ENCODE data around the gene FAU. TPM values are rescaled to one million over a fixed set of nuclear protein-coding genes. Genes with fewer than 3 reads are reported as not detected.
A peak's percentile ranks its signal among the peaks of the same experiment; 100 is the strongest.

FAU gene
- polyA plus RNA-seq, 2 of the 4 experiments (the other 2 are of a cell fraction): 591 to 878 TPM

DNA sequence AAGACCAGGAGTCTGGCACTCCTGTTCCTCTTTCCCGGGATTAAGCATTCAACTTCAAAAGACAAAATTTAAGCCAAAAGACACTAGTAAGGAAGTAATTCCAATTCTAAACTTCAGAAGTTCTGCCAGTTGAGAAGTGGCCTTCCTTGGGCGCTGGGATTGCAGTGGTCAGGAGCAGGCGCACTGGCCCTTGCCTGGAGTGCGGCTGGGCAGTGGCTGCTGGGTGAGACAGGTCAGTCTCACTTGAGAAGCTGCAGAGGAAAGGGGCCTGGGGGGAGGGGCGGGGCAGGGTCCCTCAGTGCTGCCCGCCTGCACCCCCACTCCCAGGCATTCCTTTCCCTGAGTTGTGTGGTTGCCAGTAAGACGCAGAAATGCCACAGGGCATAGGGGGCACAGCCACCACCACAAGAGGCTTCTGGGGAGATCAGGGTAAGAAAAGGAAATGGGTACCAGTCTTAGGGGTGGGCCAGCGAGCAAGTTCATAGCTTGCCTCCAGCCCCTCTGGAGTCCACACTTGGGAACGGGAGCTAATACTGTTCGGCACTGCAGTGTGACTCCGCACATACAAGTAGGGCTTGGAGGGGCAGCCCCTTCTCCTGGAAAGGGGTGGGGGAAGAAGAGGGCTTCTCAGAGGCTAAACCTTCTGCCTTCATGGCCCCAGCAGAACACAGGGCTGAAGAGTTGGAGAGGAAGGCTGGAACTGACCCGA, 5.7 kb upstream of the FAU start:
- no peak for ATAC-seq
- no peak for TF ChIP-seq HOXB13 (CRISPR knock-in tag; IDR thresholded peaks at IDR 0.05; ENCODE audit: low read depth)
- no peak for TF ChIP-seq RNF2 (IDR thresholded peaks at IDR 0.05; ENCODE audit: borderline replicate concordance, low read depth)
- TF ChIP-seq NFE2L2 (conservative IDR thresholded peaks at IDR 0.05; ENCODE audit: low read length): no peak
- no peak for TF ChIP-seq GATA3 (IDR thresholded peaks at IDR 0.05; ENCODE audit: borderline replicate concordance)
- no peaks in the 10 kb centered on the region for H3K9me3 ChIP-seq
- no peak overlapping the region for H3K4me2 ChIP-seq
- WGBS (ENCODE audit: missing lambda C conversion rate): 86% methylated on average over 10 of the region's 12 CpGs
- no peak overlapping the region for H3K4me3 ChIP-seq
- H3K27ac ChIP-seq: no peak overlapping the region
- ChIA-PET POLR2A (interaction anchor here (1.4 kb wide), 1 partner anchor 16 kb away, joined by 3 read pairs; the partner anchor contains the start of gene TM7SF2), CTCF (interaction anchor here (0.6 to 7.3 kb wide), 6 partner anchors 8 to 153 kb away, joined by 3 to 75 read pairs (median 4); partner anchors contain the start of genes FAU, MRPL49 and ZNHIT2)
- no peak for DNase-seq (ENCODE audit: low read depth in 1 of 2, low spot score in 1 of 2)
- H3K4me1 ChIP-seq: peaks cover 6% of the 10 kb centered on the region
- FAIRE-seq: no peak

- no peak overlapping the region for H3K27ac ChIP-seq
- FAIRE-seq (no peak), ATAC-seq (no peak), DNase-seq (ENCODE audit: low read depth in 1 of 2, low spot score in 1 of 2) (no peak)
- no peak overlapping the region for H3K4me3 ChIP-seq
- CTCF ChIA-PET: interaction anchor here (0.9 to 7.3 kb wide), 6 partner anchors 7 to 55 kb away, joined by 3 to 75 read pairs (median 4); partner anchors contain the start of genes CAPN1, FAU, MRPL49 and SYVN1
- H3K4me2 ChIP-seq: no peak overlapping the region
- TF ChIP-seq, protein P1, sequence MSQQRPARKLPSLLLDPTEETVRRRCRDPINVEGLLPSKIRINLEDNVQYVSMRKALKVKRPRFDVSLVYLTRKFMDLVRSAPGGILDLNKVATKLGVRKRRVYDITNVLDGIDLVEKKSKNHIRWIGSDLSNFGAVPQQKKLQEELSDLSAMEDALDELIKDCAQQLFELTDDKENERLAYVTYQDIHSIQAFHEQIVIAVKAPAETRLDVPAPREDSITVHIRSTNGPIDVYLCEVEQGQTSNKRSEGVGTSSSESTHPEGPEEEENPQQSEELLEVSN (IDR thresholded peaks at IDR 0.05; ENCODE audit: borderline replicate concordance, low read depth): no peak
- TF ChIP-seq ZFP36 (IDR thresholded peaks at IDR 0.05; ENCODE audit: borderline replicate concordance, partially characterized antibody) (no peak), MAZ (IDR thresholded peaks at IDR 0.05; ENCODE audit: borderline replicate concordance, low read depth, low read length) (no peak), MAFK (IDR thresholded peaks at IDR 0.05; ENCODE audit: partially characterized antibody) (peak; percentile 28), CHD4 (IDR thresholded peaks at IDR 0.05; ENCODE audit: borderline replicate concordance) (no peak), HEYL (CRISPR knock-in tag; IDR thresholded peaks at IDR 0.05) (no peak), JUN (IDR thresholded peaks at IDR 0.05) (0 out of 5 replicates have a peak, but pooled peaks of 1 of the 2 experiments have one; percentile 16)
- 95% methylated on average over 6 of the region's 6 CpGs for WGBS (ENCODE audit: missing lambda C conversion rate)
- POLR2A ChIA-PET: interaction anchor here (0.6 to 1.4 kb wide), 2 partner anchors 8 to 9 kb away, joined by 3 to 5 read pairs; partner anchors contain the start of gene ZNHIT2
- no peaks in the 10 kb centered on the region for H3K9me3 ChIP-seq
- H3K4me1 ChIP-seq: peaks cover 5% of the 10 kb centered on the region; the same call in 2 of the 3 replicates
Observed at GRCh38 chr11:65126624-65127274, 4.8 kb upstream of the FAU start.

DNA sequence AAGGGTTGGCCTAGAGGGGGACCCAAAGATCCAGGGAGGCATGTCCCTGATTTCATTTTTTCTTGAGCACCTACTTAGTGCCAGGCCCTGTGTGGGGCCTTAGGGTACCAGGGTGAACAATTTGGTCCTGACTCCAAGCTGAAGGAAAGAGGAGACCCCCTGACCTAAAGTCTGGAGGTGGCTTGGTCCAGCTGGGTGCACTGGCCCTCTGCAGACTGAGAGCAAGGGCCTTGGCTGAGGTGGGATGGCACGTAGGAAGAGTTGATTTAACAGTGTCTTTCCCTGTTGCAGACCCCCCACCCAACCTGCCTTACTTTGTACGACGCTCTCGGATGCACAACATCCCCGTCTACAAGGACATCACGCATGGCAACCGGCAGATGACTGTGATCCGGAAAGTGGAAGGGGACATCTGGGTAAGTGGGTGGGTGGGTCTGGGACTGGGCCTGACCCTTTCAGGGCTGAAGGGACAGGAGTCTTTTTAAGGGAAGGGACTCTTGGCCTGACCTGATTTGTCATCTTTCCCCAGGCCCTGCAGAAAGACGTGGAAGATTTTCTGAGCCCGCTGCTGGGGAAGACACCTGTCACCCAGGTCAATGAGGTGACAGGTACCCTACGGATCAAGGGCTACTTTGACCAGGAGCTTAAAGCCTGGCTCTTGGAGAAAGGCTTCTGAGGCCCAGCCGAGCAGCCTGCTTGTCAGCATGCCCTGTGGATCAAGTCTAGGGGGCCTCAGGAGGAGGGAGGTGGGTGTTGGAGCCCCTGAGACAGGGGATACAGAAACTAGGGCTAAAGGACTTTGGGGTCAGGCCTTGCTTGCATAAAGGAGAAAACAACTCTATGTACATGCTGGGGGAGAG, 3.5 kb upstream of the FAU start:
- FAIRE-seq: no peak
- CTCF ChIA-PET: interaction anchor here (0.6 to 7.3 kb wide), 5 partner anchors 6 to 205 kb away, joined by 3 to 75 read pairs (median 3); partner anchors contain the start of genes ARL2, CAPN1, FAU and MRPL49
- ATAC-seq: no peak
- no peaks in the 10 kb centered on the region for H3K9me3 ChIP-seq
- peaks cover 12% of the 10 kb centered on the region; the same call in 2 of the 3 replicates for H3K4me1 ChIP-seq
- H3K4me3 ChIP-seq: no peak overlapping the region
- DNase-seq (ENCODE audit: low read depth in 1 of 2, low spot score in 1 of 2): no peak
- H3K27ac ChIP-seq: no peak overlapping the region
- POLR2A ChIA-PET: interaction anchor here (0.5 to 2.0 kb wide), 3 partner anchors 9 to 33 kb away, joined by 5 to 12 read pairs (median 5); partner anchors contain the start of gene SYVN1
- no peak overlapping the region for H3K4me2 ChIP-seq
- no peak for TF ChIP-seq USF2 (IDR thresholded peaks at IDR 0.05)
- no peak for TF ChIP-seq HEYL (CRISPR knock-in tag; IDR thresholded peaks at IDR 0.05)
- TF ChIP-seq, protein P2, sequence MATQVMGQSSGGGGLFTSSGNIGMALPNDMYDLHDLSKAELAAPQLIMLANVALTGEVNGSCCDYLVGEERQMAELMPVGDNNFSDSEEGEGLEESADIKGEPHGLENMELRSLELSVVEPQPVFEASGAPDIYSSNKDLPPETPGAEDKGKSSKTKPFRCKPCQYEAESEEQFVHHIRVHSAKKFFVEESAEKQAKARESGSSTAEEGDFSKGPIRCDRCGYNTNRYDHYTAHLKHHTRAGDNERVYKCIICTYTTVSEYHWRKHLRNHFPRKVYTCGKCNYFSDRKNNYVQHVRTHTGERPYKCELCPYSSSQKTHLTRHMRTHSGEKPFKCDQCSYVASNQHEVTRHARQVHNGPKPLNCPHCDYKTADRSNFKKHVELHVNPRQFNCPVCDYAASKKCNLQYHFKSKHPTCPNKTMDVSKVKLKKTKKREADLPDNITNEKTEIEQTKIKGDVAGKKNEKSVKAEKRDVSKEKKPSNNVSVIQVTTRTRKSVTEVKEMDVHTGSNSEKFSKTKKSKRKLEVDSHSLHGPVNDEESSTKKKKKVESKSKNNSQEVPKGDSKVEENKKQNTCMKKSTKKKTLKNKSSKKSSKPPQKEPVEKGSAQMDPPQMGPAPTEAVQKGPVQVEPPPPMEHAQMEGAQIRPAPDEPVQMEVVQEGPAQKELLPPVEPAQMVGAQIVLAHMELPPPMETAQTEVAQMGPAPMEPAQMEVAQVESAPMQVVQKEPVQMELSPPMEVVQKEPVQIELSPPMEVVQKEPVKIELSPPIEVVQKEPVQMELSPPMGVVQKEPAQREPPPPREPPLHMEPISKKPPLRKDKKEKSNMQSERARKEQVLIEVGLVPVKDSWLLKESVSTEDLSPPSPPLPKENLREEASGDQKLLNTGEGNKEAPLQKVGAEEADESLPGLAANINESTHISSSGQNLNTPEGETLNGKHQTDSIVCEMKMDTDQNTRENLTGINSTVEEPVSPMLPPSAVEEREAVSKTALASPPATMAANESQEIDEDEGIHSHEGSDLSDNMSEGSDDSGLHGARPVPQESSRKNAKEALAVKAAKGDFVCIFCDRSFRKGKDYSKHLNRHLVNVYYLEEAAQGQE (IDR thresholded peaks at IDR 0.05): no peak
- WGBS (ENCODE audit: missing lambda C conversion rate): 83% methylated on average over 10 of the region's 12 CpGs

Measured in A549 (cell line).